ENCODE data around the gene MX1. TPM values are rescaled to one million over a fixed set of nuclear protein-coding genes. Genes with fewer than 3 reads are reported as not detected.
A peak's percentile ranks its signal among the peaks of the same experiment; 100 is the strongest.

MX1 gene
- total and polyA plus RNA-seq, 2 of the 13 experiments (the other 11 are each of a cell fraction or from before 2014, with no cell fraction given), result 2.6 to 5.8 TPM

DNA sequence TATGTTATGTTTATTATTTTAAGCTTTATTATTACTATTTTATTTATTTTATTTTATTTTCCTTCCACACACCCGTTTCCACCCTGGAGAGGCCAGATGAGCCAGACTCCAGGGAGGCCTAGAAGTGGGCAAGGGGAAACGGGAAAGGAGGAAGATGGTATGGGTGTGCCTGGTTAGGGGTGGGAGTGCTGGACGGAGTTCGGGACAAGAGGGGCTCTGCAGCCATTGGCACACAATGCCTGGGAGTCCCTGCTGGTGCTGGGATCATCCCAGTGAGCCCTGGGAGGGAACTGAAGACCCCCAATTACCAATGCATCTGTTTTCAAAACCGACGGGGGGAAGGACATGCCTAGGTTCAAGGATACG, 468 bp upstream of the MX1 start:
- Histone ChIP-seq H3K79me2 (ENCODE audit: insufficient read depth, low read length) (no peaks in the 10 kb centered on the region), H2AFZ (ENCODE audit: low read length) (no peak overlapping the region), H3K9me3 (ENCODE audit: low read length) (no peaks in the 10 kb centered on the region), H3K4me3 (replicated peaks in 1 of 3; ENCODE audit: insufficient read depth in 1 of 3, low read depth in 2 of 3, low read length in 3 of 3) (peak overlapping the region; percentile 47 to 64 (median 51); a peak in 5 of 6 replicates), H3K9ac (ENCODE audit: insufficient read depth, low read depth, low read length) (peak overlapping the region; percentile 46), H3K27ac (ENCODE audit: extremely low read length, insufficient read depth, low read length) (no peak overlapping the region), H3K36me3 (replicated peaks in 1 of 2; ENCODE audit: control insufficient read depth in 1 of 2, insufficient read depth in 2 of 2, low read length in 2 of 2) (no peaks in the 10 kb centered on the region), H4K20me1 (ENCODE audit: insufficient read depth, low read length) (no peaks in the 10 kb centered on the region), H3K4me2 (ENCODE audit: low read depth, low read length) (peak overlapping the region; percentile 70), H3K4me1 (ENCODE audit: insufficient read depth, low read length) (peaks cover 12% of the 10 kb centered on the region), H3K27me3 (ENCODE audit: control insufficient read depth in 1 of 2, insufficient read depth in 2 of 2, low read length in 2 of 2) (no peaks in the 10 kb centered on the region; a peak in 1 of 5 replicates)
- ATAC-seq, result no peak
- no peak for FAIRE-seq
- no TSS peak for BruUV-seq (replicated peaks)
- no peak for DNase-seq (ENCODE audit: low spot score)
- ChIA-PET CTCF (ENCODE audit: low intra/inter-chr PET ratio, low total read pairs) (no interaction called here), POLR2A (interaction anchor here (1.0 kb wide), 1 partner anchor 82 kb away, joined by 3 read pairs; the partner anchor contains the start of gene TMPRSS2)
- intact Hi-C loops (cut with micrococcal nuclease; ENCODE audit: unreplicated experiment), result no loop called here
- in situ Hi-C loops (cut with HindIII; ENCODE audit: extremely low pct_ligation_motif_present, low pct_unique_long_range_greater_than_20kb), result no loop called here
- TF ChIP-seq, protein P1, sequence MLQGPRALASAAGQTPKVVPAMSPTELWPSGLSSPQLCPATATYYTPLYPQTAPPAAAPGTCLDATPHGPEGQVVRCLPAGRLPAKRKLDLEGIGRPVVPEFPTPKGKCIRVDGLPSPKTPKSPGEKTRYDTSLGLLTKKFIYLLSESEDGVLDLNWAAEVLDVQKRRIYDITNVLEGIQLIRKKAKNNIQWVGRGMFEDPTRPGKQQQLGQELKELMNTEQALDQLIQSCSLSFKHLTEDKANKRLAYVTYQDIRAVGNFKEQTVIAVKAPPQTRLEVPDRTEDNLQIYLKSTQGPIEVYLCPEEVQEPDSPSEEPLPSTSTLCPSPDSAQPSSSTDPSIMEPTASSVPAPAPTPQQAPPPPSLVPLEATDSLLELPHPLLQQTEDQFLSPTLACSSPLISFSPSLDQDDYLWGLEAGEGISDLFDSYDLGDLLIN (CRISPR knock-in tag; IDR thresholded peaks at IDR 0.05; ENCODE audit: borderline replicate concordance), result no peak
- TF ChIP-seq POLR2G (IDR thresholded peaks at IDR 0.05; ENCODE audit: low read depth, low read length) (no peak), ZMYM4 (CRISPR knock-in tag; IDR thresholded peaks at IDR 0.05) (no peak), ZNF7 (CRISPR knock-in tag; IDR thresholded peaks at IDR 0.05) (no peak), ASH2L (IDR thresholded peaks at IDR 0.05; ENCODE audit: insufficient read length, low read depth, low read length) (no peak), TAF15 (IDR thresholded peaks at IDR 0.05; ENCODE audit: low read depth, low read length, poor library complexity, severe bottlenecking) (no peak), CCAR2 (optimal IDR thresholded peaks at IDR 0.05; ENCODE audit: low read depth, low read length) (no peak), ZFP82 (CRISPR knock-in tag; IDR thresholded peaks at IDR 0.05; ENCODE audit: borderline replicate concordance) (no peak), ZSCAN22 (CRISPR knock-in tag; IDR thresholded peaks at IDR 0.05) (no peak), REPIN1 (CRISPR knock-in tag; IDR thresholded peaks at IDR 0.05; ENCODE audit: borderline replicate concordance, low read depth) (no peak)
- TF ChIP-seq, protein P2, sequence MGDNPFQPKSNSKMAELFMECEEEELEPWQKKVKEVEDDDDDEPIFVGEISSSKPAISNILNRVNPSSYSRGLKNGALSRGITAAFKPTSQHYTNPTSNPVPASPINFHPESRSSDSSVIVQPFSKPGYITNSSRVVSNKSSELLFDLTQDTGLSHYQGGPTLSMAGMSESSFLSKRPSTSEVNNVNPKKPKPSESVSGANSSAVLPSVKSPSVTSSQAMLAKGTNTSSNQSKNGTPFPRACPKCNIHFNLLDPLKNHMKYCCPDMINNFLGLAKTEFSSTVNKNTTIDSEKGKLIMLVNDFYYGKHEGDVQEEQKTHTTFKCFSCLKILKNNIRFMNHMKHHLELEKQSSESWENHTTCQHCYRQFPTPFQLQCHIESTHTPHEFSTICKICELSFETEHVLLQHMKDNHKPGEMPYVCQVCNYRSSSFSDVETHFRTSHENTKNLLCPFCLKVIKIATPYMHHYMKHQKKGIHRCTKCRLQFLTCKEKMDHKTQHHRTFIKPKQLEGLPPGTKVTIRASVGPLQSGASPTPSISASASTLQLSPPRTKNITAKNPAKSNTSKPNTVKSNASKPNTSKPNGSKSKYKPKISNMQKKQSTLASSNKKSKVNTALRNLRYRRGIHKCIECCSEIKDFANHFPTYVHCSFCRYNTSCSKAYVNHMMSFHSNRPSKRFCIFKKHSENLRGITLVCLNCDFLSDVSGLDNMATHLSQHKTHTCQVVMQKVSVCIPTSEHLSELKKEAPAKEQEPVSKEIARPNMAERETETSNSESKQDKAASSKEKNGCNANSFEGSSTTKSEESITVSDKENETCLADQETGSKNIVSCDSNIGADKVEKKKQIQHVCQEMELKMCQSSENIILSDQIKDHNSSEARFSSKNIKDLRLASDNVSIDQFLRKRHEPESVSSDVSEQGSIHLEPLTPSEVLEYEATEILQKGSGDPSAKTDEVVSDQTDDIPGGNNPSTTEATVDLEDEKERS (CRISPR knock-in tag; IDR thresholded peaks at IDR 0.05), result no peak
- WGBS (ENCODE audit: low lambda C conversion rate), result 63% methylated on average over 7 of the region's 7 CpGs

All from HepG2 (cell line).